Measurements from ENCODE around the gene YJU2.

The YJU2 gene

GRCh38 chr19:4246767-4247593 lies at the start of gene YJU2:
YJU2 (plus strand) TSS chr19:4247080; CDS start chr19:4247147, 67 bp downstream.
- peak; percentile 56 for TF ChIP-seq CTCF (IDR thresholded peaks at IDR 0.05; ENCODE audit: control insufficient read depth, extremely low read depth, insufficient read depth)
- peak within 1 kb of the TSS; percentile 57 for H3K4me3 ChIP-seq (ENCODE audit: low read depth, low read length)
- DNase-seq (ENCODE audit: low read depth), result peak; percentile 97

GRCh38 chr19:4197228-4197624 lies 49.7 kb upstream of the YJU2 start:
- no peak for TF ChIP-seq CTCF (IDR thresholded peaks at IDR 0.05; ENCODE audit: control insufficient read depth, extremely low read depth, insufficient read depth)
- DNase-seq (ENCODE audit: low read depth), result no peak
- no peak overlapping the region for H3K4me3 ChIP-seq (ENCODE audit: low read depth, low read length)

- H3K4me3 ChIP-seq (ENCODE audit: low read depth, low read length), result no peak overlapping the region
- no peak for DNase-seq (ENCODE audit: low read depth)
- TF ChIP-seq CTCF (IDR thresholded peaks at IDR 0.05; ENCODE audit: control insufficient read depth, extremely low read depth, insufficient read depth), result no peak
Measured at GRCh38 chr19:4197625-4198466, 49.0 kb upstream of the YJU2 start.

GRCh38 chr19:4198467-4199126 lies 48.3 kb upstream of the YJU2 start:
- DNase-seq (ENCODE audit: low read depth), result no peak
- no peak for TF ChIP-seq CTCF (IDR thresholded peaks at IDR 0.05; ENCODE audit: control insufficient read depth, extremely low read depth, insufficient read depth)
- H3K4me3 ChIP-seq (ENCODE audit: low read depth, low read length), result no peak overlapping the region

- no peak for DNase-seq (ENCODE audit: low read depth)
- no peak for TF ChIP-seq CTCF (IDR thresholded peaks at IDR 0.05; ENCODE audit: control insufficient read depth, extremely low read depth, insufficient read depth)
- no peak overlapping the region for H3K4me3 ChIP-seq (ENCODE audit: low read depth, low read length)
Measured at GRCh38 chr19:4199699-4200293, 47.1 kb upstream of the YJU2 start.

- no peak overlapping the region for H3K4me3 ChIP-seq (ENCODE audit: low read depth, low read length)
- DNase-seq (ENCODE audit: low read depth), result no peak
- no peak for TF ChIP-seq CTCF (IDR thresholded peaks at IDR 0.05; ENCODE audit: control insufficient read depth, extremely low read depth, insufficient read depth)
Measured at GRCh38 chr19:4200940-4201542, 45.8 kb upstream of the YJU2 start.

Data from LNCaP clone FGC (cell line).